ENCODE results near the gene PIK3R6. TPM values are rescaled to one million over a fixed set of nuclear protein-coding genes. Genes with fewer than 3 reads are reported as not detected.

PIK3R6 gene
- total and polyA plus RNA-seq, 2 donors (not counting 1 experiment from before 2014, with no cell fraction given), result 2.8 to 11.0 TPM

DNA sequence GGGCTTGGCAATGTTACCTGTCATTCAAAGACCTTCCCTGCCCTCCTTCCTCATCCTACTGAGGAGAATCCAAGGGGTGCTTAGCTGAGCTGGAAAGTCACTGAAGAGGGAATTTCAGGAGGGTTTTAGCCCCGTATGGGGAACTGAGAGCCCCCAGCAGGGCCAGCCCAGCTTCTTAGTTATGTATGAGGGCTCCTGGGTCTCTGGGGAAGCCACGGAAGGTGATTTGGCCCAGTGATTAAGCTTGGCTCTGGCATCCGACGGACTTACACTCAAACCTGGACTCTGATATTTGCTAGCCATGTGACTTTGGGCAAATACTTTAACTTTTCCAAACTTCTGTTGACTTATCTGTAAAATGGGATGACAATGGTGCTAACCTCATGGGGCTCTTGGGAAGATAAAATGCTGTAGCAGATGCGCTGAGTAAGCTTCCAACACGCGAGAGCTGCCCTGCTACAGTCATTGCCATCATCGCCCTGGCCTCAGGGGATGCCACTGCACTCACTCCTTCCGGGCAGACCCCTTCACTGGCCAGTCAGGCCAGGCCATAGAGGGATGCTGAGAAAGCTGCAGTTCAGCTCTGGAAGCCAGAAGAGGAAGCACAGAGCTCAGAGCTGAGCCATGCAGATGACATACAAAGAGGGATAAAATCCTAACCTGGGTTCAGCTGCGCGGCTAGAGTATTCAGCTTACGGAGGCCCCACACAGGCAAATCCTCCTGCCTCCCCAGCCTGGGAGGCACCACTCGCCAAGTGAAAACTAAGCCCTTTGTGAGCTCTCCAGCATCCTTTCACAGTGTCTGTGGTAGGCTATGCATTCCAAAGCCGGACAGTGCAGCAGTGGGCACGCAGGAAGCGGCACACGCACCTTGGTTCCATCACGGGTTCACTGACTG lies 44.9 kb upstream of the PIK3R6 start:
- H3K4me1 ChIP-seq (ENCODE audit: control insufficient read depth in 2 of 2, insufficient read depth in 2 of 2, low read length in 2 of 2), result peaks cover 20 to 50% of the 10 kb centered on the region in 2 donors
- H3K4me3 Mint-ChIP-seq, result peak overlapping the region; percentile 67
- H3K36me3 ChIP-seq (replicated peaks in 1 of 2; ENCODE audit: control extremely low read depth in 1 of 2, control insufficient read depth in 1 of 2, extremely low read depth in 1 of 2, insufficient read depth in 2 of 2, low read length in 1 of 2), result peaks cover 0 to 50% of the 10 kb centered on the region in 2 experiments
- peak overlapping the region; percentile 39 for H3K27ac Mint-ChIP-seq
- no peak overlapping the region for H3K27ac ChIP-seq (ENCODE audit: low read length in 2 of 2)
- intact Hi-C loops (cut with micrococcal nuclease), result loop anchor here (1.0 kb wide), 1 partner anchor 12 kb away; no protein-coding TSS in a partner anchor
- peak overlapping the region; percentile 47 for H3K4me2 ChIP-seq (replicated peaks; ENCODE audit: low read depth, low read length, poor library complexity, severe bottlenecking)
- WGBS (ENCODE audit: insufficient coverage), result 71% methylated on average over 16 of the region's 18 CpGs
- H2AFZ ChIP-seq (ENCODE audit: insufficient read depth, low read depth, low read length, poor library complexity, severe bottlenecking), result no peak overlapping the region
- H3K9ac ChIP-seq (ENCODE audit: low read length), result peak overlapping the region; percentile 10
- ATAC-seq (ENCODE audit: low read depth), result peak; percentile 57
- H3K4me3 ChIP-seq (ENCODE audit: control extremely low read depth in 1 of 5, extremely low read depth in 1 of 5, insufficient read depth in 1 of 5, low read depth in 2 of 5, low read length in 4 of 5), result peak overlapping the region in 1 of 5 experiments; percentile 13
- peaks cover 53% of the 10 kb centered on the region for H3K4me1 Mint-ChIP-seq
- H3K79me2 ChIP-seq (ENCODE audit: control insufficient read depth, insufficient read depth, low read length), result peaks cover 37% of the 10 kb centered on the region
- peak; percentile 50 for DNase-seq
- no peaks in the 10 kb centered on the region for H3K27me3 Mint-ChIP-seq
- POLR2A ChIA-PET, result no interaction called here
- H3K27me3 ChIP-seq (replicated peaks in 1 of 4; ENCODE audit: control extremely low read depth in 1 of 4, control insufficient read depth in 3 of 4, insufficient read depth in 4 of 4, low read length in 3 of 4), result no peaks in the 10 kb centered on the region
- CTCF ChIA-PET, result interaction anchor here (1.0 to 3.6 kb wide), 8 partner anchors 11 to 166 kb away, joined by 3 to 15 read pairs (median 4); partner anchors contain the start of gene PIK3R5
- H3K9me3 ChIP-seq (ENCODE audit: control extremely low read depth in 1 of 3, control insufficient read depth in 2 of 3, insufficient read depth in 1 of 3, low read length in 2 of 3), result no peaks in the 10 kb centered on the region
- no peak for TF ChIP-seq EZH2 (IDR thresholded peaks at IDR 0.05; ENCODE audit: borderline replicate concordance, insufficient read depth, low read depth, low read length, poor library complexity, severe bottlenecking)
- TF ChIP-seq, protein P1, sequence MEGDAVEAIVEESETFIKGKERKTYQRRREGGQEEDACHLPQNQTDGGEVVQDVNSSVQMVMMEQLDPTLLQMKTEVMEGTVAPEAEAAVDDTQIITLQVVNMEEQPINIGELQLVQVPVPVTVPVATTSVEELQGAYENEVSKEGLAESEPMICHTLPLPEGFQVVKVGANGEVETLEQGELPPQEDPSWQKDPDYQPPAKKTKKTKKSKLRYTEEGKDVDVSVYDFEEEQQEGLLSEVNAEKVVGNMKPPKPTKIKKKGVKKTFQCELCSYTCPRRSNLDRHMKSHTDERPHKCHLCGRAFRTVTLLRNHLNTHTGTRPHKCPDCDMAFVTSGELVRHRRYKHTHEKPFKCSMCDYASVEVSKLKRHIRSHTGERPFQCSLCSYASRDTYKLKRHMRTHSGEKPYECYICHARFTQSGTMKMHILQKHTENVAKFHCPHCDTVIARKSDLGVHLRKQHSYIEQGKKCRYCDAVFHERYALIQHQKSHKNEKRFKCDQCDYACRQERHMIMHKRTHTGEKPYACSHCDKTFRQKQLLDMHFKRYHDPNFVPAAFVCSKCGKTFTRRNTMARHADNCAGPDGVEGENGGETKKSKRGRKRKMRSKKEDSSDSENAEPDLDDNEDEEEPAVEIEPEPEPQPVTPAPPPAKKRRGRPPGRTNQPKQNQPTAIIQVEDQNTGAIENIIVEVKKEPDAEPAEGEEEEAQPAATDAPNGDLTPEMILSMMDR (IDR thresholded peaks at IDR 0.05), result no peak
- peaks cover 54% of the 10 kb centered on the region for H4K20me1 ChIP-seq (ENCODE audit: control insufficient read depth, insufficient read depth, low read length, poor library complexity, severe bottlenecking)
- no peaks in the 10 kb centered on the region for H3K9me3 Mint-ChIP-seq (ENCODE audit: insufficient read depth)

All from B cell (primary cell).